ENCODE results near the gene EPB41L4A. TPM values are rescaled to one million over a fixed set of nuclear protein-coding genes. Genes with fewer than 3 reads are reported as not detected.
A peak's percentile ranks its signal among the peaks of the same experiment; 100 is the strongest.

The EPB41L4A gene
- total and polyA plus RNA-seq, 12 donors: 6.2 to 28.4 (median 17.5) TPM

- H3K27me3 ChIP-seq: no peaks in the 10 kb centered on the region
- H3K36me3 ChIP-seq: no peaks in the 10 kb centered on the region
- H3K9me3 ChIP-seq: no peaks in the 10 kb centered on the region
- no peak overlapping the region for H3K27ac ChIP-seq
- 65 to 74% methylated on average over 6 of the region's 6 CpGs for WGBS, 2 donors
- no peak for DNase-seq
- no peak for TF ChIP-seq CTCF (IDR thresholded peaks at IDR 0.05)
- ATAC-seq: no peak
- H3K4me3 ChIP-seq: no peak overlapping the region
- peaks cover 0 to 5% (median 0%) of the 10 kb centered on the region in 9 donors for H3K4me1 ChIP-seq
- intact Hi-C loops (cut with DNase I): loop anchor here in 2 of 10 donors (10.0 kb wide), 2 partner anchors 196 to 206 kb away; partner anchors contain the start of gene EPB41L4A (in 1 of the 2)
Measured at GRCh38 chr5:112219000-112219399, 200.1 kb downstream of the EPB41L4A start.

- intact Hi-C loops (cut with DNase I): loop anchor here in 2 of 10 donors (10.0 kb wide), 2 partner anchors 197 to 207 kb away; partner anchors contain the start of gene EPB41L4A (in 1 of the 2)
- TF ChIP-seq CTCF (IDR thresholded peaks at IDR 0.05): no peak
Measured at GRCh38 chr5:112217843-112218579, 201.1 kb downstream of the EPB41L4A start.

DNA sequence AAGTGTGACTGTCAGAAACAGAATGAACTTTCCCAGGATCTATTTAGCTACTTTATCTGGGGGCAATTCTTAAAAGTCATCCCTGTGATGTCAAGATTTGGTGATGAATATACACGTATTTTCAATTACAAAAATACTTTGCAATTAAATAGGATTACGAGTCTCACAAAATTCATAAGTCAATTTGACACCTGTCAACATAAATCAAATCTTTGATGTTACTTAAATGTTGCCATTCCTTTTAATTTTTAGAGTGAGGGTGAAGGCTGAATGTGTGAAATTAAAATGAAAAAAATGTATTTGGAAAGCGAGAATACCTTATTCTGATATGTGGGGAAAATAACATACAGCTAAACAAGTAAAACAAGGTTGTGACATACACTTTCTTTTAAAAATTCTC lies 202.9 kb downstream of the EPB41L4A start:
- no peaks in the 10 kb centered on the region for H3K9me3 ChIP-seq
- H3K4me1 ChIP-seq: peaks cover 0 to 2% (median 0%) of the 10 kb centered on the region in 9 donors
- no peak for ATAC-seq
- DNase-seq: no peak
- intact Hi-C loops (cut with DNase I): loop anchor here in 2 of 10 donors (10.0 kb wide), 2 partner anchors 199 to 209 kb away; partner anchors contain the start of gene EPB41L4A (in 1 of the 2)
- H3K36me3 ChIP-seq: no peaks in the 10 kb centered on the region
- no peaks in the 10 kb centered on the region for H3K27me3 ChIP-seq
- no peak for TF ChIP-seq CTCF (IDR thresholded peaks at IDR 0.05)
- 96% methylated on average over 3 of the region's 3 CpGs for WGBS, 2 donors
- no peak overlapping the region for H3K4me3 ChIP-seq
- H3K27ac ChIP-seq: no peak overlapping the region

More at GRCh38 chr5:112217843-112218579, 201.1 kb downstream of the EPB41L4A start:
- Histone ChIP-seq H3K27ac (no peak overlapping the region), H3K36me3 (no peaks in the 10 kb centered on the region), H3K9me3 (no peaks in the 10 kb centered on the region), H3K4me3 (no peak overlapping the region), H3K4me1 (peaks cover 0 to 5% (median 0%) of the 10 kb centered on the region in 9 donors), H3K27me3 (no peaks in the 10 kb centered on the region)
- ATAC-seq (peak in 2 of 8 donors; percentile 24 to 48), DNase-seq (no peak)
- WGBS, 2 donors: 49 to 58% methylated on average over 5 of the region's 5 CpGs

DNA sequence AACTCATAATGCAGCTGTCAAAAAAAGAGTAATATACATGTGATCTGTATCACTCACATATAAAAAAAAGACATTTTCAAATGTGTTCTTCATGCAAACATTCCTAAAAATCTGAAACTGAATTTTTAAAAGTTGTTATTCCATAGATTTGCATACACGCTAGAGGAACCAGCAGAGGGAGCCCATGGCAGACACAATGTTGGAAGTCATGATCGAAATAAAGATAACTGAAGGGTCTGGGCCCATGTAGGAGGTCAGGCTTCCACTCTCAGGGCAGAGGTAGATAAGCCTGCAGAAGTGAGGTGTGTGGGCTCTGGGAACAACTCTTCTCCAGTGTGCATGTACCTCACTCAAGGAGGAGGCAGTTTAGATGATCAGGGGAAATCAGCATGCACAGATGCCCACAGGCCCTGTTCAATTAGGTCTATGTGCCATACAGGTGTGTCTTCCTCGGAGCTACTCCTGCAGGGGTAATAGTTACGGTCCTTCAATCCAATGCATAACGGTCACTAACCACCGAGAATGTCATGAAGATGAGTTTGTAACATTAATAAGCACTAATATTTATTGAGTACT lies 208.6 kb downstream of the EPB41L4A start:
- WGBS, 2 donors: 67 to 75% methylated on average over 6 of the region's 6 CpGs
- Histone ChIP-seq H3K36me3 (peaks cover 0 to 17% (median 0%) of the 10 kb centered on the region in 9 donors), H3K4me1 (peaks cover 0 to 9% (median 3%) of the 10 kb centered on the region in 9 donors), H3K4me3 (no peak overlapping the region), H3K27ac (no peak overlapping the region), H3K27me3 (no peaks in the 10 kb centered on the region), H3K9me3 (no peaks in the 10 kb centered on the region)
- TF ChIP-seq CTCF (IDR thresholded peaks at IDR 0.05): peak; percentile 39 to 77 (median 63)
- intact Hi-C loops (cut with DNase I): loop anchor here in 8 of 10 donors (1.0 to 10.0 kb wide), 5 partner anchors 204 to 214 kb away; partner anchors contain the start of gene EPB41L4A (in 2 of the 8)
- ATAC-seq: peak in 6 of 8 donors; percentile 52 to 68 (median 62)
- DNase-seq: peak in 1 of 2 donors; percentile 49

All from heart right ventricle (tissue), 16 donors.